Type B pancreatic cell (in vitro differentiated cells): ENCODE data around the gene SGF29. TPM values are rescaled to one million over a fixed set of nuclear protein-coding genes. Genes with fewer than 3 reads are reported as not detected.
A peak's percentile ranks its signal among the peaks of the same experiment; 100 is the strongest.
"Not testable (repeated sequence)": the region's sequence is repeated elsewhere in the genome, so short reads cannot be mapped to it uniquely, and the experiment has no call there.

ENCODE experiments used
- DNase-seq: peaks from one replicate; pipeline ENCODE4 v3.0.0; 2021; ENCODE audit warnings: mixed read lengths; ENCODE audit not compliant: unreplicated experiment; ENCODE audit errors: extremely low spot score
- H3K27ac Mint-ChIP-seq: 2 replicates; pipeline ENCODE4 v1.8.0; 2021; ENCODE audit warnings: mild to moderate bottlenecking, mixed read lengths
- H3K27me3 Mint-ChIP-seq: 2 replicates; pipeline ENCODE4 v1.8.0; 2021; ENCODE audit warnings: mixed read lengths
- H3K36me3 Mint-ChIP-seq: 2 replicates; pipeline ENCODE4 v1.8.0; 2021; ENCODE audit warnings: mixed read lengths
- H3K4me1 Mint-ChIP-seq: one replicate; pipeline ENCODE4 v1.8.0; 2021; ENCODE audit warnings: mixed read lengths; ENCODE audit not compliant: unreplicated experiment
- H3K4me3 Mint-ChIP-seq: 2 replicates; pipeline ENCODE4 v1.8.0; 2021; ENCODE audit warnings: mild to moderate bottlenecking, mixed read lengths
- H3K9me3 Mint-ChIP-seq: 2 replicates; pipeline ENCODE4 v1.8.0; 2021; ENCODE audit warnings: mixed read lengths
- total RNA-seq: library from RNA; stranded (reverse); gene quantifications from 2 replicates; pipeline ENCODE4 v1.2.1, GENCODE V29; 2021; ENCODE audit warnings: low replicate concordance
- TF ChIP-seq, protein P1 (sequence below): fragments of 200-600 bp; sonication (generic); conservative IDR thresholded peaks from 2 replicates; pipeline ENCODE4 v1.5.0; 2021; ENCODE audit warnings: antibody characterized with exemption, mild to moderate bottlenecking

Gene SGF29
- total RNA-seq, 1 donor from 2014 or later: 29.6 TPM

DNA sequence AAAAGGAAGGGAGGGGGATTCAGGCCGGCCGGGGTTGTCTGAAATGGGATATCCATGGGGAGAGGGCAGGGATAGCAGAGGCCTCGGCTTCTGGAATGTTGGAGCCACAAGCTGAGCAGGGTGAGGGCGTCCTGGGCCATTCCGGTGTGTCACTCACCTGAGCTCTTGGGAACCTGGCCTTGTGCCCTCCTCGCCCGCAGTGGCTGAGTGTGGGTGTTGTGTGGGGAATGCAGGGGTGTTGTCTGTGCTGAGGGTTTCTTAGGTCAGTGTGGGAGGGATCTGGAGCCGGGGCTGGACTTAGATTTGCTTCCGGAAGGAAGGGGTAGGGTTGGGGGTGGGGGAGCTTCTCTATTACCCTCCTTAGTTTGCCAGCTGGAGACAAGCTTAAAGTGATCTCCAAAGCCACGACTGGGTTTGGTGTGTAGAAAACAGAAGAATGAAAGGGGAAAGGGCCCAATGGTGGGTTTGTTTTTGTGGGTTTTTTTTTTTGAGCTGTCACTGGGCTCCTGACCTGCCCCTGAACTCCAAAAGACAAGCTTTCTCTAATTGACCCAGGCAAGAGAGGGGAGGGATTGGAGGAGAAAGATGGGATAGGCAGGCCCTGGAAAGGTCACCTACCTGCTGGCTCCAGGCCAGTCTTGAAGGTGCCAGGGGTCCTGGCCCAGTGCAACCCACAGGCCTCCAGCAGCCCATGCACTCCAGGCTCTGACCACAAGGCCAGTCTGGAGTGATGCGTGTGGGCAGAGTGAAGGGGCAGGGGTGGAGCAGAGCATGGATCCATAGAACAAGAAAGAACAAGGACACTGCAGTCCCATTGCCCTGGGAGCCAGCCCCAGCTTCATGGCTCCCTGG, 43.3 kb downstream of the SGF29 start, which contains the start of gene SULT1A2:
SULT1A2 (minus strand) TSS at position 211 of the 852 bp plus-strand sequence. CDS start 1,120 bp downstream, outside the sequence.
- H3K4me3 Mint-ChIP-seq: peak within 1 kb of the TSS; percentile 74
- H3K36me3 Mint-ChIP-seq: peaks cover 3% of the 10 kb centered on the region
- TF ChIP-seq, protein P1, sequence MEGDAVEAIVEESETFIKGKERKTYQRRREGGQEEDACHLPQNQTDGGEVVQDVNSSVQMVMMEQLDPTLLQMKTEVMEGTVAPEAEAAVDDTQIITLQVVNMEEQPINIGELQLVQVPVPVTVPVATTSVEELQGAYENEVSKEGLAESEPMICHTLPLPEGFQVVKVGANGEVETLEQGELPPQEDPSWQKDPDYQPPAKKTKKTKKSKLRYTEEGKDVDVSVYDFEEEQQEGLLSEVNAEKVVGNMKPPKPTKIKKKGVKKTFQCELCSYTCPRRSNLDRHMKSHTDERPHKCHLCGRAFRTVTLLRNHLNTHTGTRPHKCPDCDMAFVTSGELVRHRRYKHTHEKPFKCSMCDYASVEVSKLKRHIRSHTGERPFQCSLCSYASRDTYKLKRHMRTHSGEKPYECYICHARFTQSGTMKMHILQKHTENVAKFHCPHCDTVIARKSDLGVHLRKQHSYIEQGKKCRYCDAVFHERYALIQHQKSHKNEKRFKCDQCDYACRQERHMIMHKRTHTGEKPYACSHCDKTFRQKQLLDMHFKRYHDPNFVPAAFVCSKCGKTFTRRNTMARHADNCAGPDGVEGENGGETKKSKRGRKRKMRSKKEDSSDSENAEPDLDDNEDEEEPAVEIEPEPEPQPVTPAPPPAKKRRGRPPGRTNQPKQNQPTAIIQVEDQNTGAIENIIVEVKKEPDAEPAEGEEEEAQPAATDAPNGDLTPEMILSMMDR: no peak
- peaks cover 16% of the 10 kb centered on the region for H3K4me1 Mint-ChIP-seq
- no peaks in the 10 kb centered on the region for H3K27me3 Mint-ChIP-seq
- DNase-seq: no peak
- H3K9me3 Mint-ChIP-seq: no peaks in the 10 kb centered on the region
- peak within 1 kb of the TSS; percentile 87 for H3K27ac Mint-ChIP-seq

DNA sequence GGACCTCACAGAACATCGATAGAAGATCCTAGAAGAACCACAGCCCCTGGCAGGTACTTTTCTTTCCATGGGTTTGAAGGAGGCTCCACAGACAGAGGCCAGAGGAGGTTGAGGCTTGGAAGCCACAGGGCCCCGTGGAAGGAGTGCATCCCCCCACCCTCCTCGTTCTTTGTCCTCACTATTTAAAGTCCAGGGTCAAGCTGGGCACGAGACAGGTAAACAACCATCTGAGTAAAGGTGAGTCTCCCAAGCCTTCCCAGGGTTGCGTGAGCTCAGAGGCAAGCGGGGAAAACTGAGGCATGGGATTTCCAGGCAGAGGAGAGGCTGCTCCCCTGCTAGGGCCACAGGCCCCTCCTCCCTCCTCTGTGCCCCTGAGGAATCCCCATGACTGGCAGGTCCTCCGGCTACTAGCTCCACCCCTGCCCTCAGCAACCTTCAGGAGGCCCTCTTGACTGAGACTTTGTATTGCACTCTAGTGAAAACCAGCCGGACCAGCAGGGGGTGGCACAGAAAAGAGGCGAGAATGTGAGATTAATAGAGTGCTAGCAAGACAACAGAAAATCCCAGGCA, 44.1 kb downstream of the SGF29 start:
- Mint-ChIP-seq H3K27me3 (no peaks in the 10 kb centered on the region), H3K9me3 (no peaks in the 10 kb centered on the region), H3K27ac (peak overlapping the region; percentile 87), H3K4me1 (peaks cover 16% of the 10 kb centered on the region), H3K4me3 (peak overlapping the region; percentile 74), H3K36me3 (peaks cover 3% of the 10 kb centered on the region)
- TF ChIP-seq, protein P1: no peak
- no peak for DNase-seq

DNA sequence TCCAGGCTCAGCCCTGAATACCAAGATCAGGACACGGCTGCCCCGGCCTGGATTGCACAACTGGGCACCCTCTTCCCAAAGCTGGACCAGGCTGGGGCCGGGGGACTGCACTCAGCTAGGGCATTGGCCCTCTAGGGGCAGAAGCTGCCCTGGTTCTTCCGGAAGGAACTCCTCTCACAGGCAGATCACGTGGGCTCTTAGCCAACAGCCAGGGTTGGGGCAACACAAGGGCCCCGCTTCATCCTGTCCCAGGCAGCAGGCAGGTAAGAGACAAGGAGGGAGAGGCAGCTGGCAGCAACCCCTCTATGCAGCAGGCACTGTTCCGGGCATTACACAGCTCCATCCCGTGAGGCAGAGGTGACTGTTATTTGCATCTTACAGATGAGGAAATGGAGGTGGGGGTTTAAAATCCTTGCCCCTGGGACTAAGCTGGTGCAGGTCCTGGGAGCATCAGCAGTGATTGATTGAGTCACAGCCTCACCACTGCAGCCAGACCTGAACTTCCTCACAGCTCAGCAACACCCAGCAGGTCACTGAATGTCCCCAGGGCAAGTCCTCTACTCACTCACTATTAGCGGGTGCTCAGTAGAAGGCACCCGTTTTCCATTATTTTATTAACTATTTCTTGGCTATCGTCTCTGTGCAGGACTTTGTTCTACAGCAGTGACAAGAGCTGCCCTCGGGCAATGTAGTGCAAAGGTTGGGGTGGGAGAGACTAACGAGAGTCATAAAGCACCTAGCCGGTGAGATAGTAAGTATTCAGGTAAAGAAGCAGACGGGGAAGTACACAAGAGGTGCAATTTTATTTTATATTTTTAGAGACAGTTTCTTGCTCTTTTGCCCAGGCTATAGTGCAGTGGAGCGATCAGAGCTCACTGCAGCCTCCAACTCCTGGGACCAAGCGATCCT, 45.9 kb downstream of the SGF29 start:
- not testable (repeated sequence) for H3K27me3 Mint-ChIP-seq, H3K27ac Mint-ChIP-seq

DNA sequence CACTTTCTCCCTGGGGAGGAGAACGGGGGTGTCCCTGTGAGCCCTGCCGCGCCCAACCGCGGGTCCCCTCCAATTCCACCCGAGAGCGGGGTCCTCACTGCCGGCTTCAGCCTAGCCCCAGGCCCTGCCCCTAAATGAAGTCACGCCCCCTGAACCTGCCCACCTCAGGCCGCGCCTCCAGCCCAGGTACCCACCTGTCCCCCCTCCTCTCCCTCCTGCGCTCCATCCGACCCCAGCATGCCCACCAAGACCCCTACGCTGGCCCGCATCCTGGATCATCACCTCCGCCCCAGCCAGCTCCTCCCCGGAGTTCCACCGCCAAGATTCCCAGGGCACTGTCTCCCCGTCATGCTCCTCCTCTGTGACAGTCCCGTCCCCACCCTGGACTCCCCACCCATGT, 47.2 kb downstream of the SGF29 start:
- H3K4me1 Mint-ChIP-seq: peaks cover 16% of the 10 kb centered on the region
- H3K36me3 Mint-ChIP-seq, H3K9me3 Mint-ChIP-seq, H3K27me3 Mint-ChIP-seq, H3K27ac Mint-ChIP-seq, H3K4me3 Mint-ChIP-seq, DNase-seq: not testable (repeated sequence)

More for the DNA sequence above, 45.9 kb downstream of the SGF29 start:
- not testable (repeated sequence) for H3K9me3 Mint-ChIP-seq, H3K4me3 Mint-ChIP-seq, DNase-seq, H3K36me3 Mint-ChIP-seq
- H3K4me1 Mint-ChIP-seq: peaks cover 16% of the 10 kb centered on the region

DNA sequence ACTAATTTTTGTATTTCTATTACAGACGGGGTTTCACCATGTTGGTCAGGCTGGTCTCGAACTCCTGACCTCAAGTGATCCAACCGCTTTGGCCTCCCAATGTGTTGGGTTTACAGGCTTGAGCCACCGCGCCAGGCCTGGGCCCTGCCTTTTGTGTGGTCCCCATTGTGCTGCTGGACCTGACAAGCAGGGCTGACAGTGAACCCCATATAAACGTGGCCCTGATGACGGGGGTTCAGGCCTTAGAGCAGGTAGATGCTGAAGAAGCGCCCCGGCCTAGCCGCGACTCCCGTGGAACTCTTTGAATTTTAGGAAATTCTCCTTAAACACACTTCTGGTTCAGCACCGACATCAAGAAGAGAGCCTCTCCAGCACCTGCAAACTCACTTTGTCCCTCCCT, 47.9 kb downstream of the SGF29 start:
- not testable (repeated sequence) for H3K9me3 Mint-ChIP-seq, H3K27ac Mint-ChIP-seq, H3K4me3 Mint-ChIP-seq, H3K27me3 Mint-ChIP-seq, DNase-seq, H3K36me3 Mint-ChIP-seq
- peaks cover 15% of the 10 kb centered on the region for H3K4me1 Mint-ChIP-seq

DNA sequence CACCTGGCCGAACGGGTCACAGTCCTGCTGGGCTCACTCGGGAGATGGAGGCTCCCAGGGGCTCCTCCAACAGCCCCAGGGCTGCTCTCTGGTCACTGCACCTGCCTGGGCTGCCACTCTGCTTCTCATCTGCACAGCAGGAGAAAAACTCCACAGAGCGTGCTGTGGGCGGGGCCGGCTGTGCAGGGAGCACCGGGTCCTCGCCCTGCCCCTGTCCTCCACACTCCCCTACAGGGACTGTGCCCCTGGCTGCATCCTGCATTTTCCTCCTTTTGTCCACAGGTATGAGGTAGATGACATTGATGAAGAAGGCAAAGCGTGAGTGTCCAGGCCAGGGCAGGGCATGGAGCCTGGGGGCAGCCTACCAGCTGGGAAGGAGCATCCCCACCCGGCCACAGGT, 48.3 kb downstream of the SGF29 start:
- H3K27ac Mint-ChIP-seq, H3K27me3 Mint-ChIP-seq, H3K4me3 Mint-ChIP-seq, DNase-seq, H3K36me3 Mint-ChIP-seq, H3K9me3 Mint-ChIP-seq: not testable (repeated sequence)
- H3K4me1 Mint-ChIP-seq: peaks cover 11% of the 10 kb centered on the region

DNA sequence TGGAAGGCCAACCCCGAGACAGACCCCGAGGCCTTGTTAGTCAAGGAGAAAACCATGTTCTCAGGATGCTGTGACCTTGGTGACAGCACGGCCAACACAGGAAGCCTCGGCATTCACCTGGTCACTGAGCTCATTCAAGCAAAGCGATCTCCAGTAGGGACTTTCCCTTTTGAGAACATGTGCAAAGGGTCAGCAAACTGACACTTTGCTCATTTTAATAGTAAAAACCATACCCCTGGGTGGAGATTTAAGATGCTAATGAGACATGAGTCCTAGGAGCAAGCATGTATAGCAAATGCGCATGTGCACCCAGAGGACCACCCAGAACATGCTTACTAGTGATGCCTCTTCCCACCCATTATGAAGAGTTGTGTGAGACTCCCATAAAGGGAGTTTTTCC, 48.8 kb downstream of the SGF29 start:
- no peak for DNase-seq
- H3K4me3 Mint-ChIP-seq: no peak overlapping the region
- H3K4me1 Mint-ChIP-seq: peaks cover 6% of the 10 kb centered on the region
- TF ChIP-seq, protein P1: no peak
- H3K27ac Mint-ChIP-seq: no peak overlapping the region
- H3K9me3 Mint-ChIP-seq: no peaks in the 10 kb centered on the region
- H3K36me3 Mint-ChIP-seq: no peaks in the 10 kb centered on the region
- H3K27me3 Mint-ChIP-seq: no peaks in the 10 kb centered on the region
